Prostate gland (tissue), 2 donors: Measurements from ENCODE around the gene CACNA1A. TPM values are rescaled to one million over a fixed set of nuclear protein-coding genes. Genes with fewer than 3 reads are reported as not detected.

Experiments used
- DNase-seq: peaks from one replicate; pipeline ENCODE4 v3.0.0-alpha.2; 2019; ENCODE audit warnings: low spot score
- H3K27ac ChIP-seq, 2 donors: fragments of 200-600 bp; sonication (generic); 2 replicates each; pipeline ENCODE4 v1.5.1; 2017 to 2019
- H3K27me3 ChIP-seq: fragments of 200-600 bp; sonication (generic); replicated peaks from 2 replicates; pipeline ENCODE4 v1.5.1; 2019; ENCODE audit not compliant: insufficient read depth
- H3K36me3 ChIP-seq, 2 donors: fragments of 200-600 bp; sonication (generic); 1 replicate in 1 of 2; 2 replicates in 1 of 2; pipeline versions ENCODE4 v1.5.1 to v1.8.1; 2017 to 2019
- H3K4me1 ChIP-seq: fragments of 200-600 bp; sonication (generic); replicated peaks from 2 replicates; pipeline ENCODE4 v1.5.1; 2019
- H3K4me3 ChIP-seq, 2 donors: fragments of 200-600 bp; sonication (generic); 2 replicates each; pipeline ENCODE4 v1.5.1; 2017 to 2019
- H3K9me3 ChIP-seq: fragments of 200-600 bp; sonication (generic); 2 replicates; pipeline ENCODE4 v1.5.1; 2017
- CTCF ChIP-seq, 4 experiments: fragments of 200-600 bp in 2 of 4; fragments of 450-650 bp in 2 of 4; sonication (generic) in 2 of 4; IDR thresholded peaks; 1 replicate in 3 of 4; 2 replicates in 1 of 4; pipeline ENCODE4 v1.5.1; 2016 to 2019; ENCODE audit warnings: antibody characterized with exemption in 4 of 4, mild to moderate bottlenecking in 2 of 4, moderate library complexity in 2 of 4
- POLR2A ChIP-seq: fragments of 450-650 bp; IDR thresholded peaks from one replicate; pipeline ENCODE4 v1.6.1; 2016; ENCODE audit warnings: antibody characterized with exemption, mild to moderate bottlenecking
- POLR2AphosphoS5 ChIP-seq: sonication (generic); formaldehyde crosslinking; IDR thresholded peaks from one replicate; pipeline ENCODE4 v1.6.1; 2017; ENCODE audit warnings: antibody characterized with exemption
- WGBS: methylation state at CpG from one replicate; pipeline ENCODE4 v1.1.5; 2018; 5-methylcytosine and 5-hydroxymethylcytosine counted together
- intact Hi-C: fragments of 100-400 bp; cut with DNase I; formaldehyde crosslinking; loops from one replicate; pipeline ENCODE4 v1.14.2; 2022
- total RNA-seq, 2 donors: library from RNA; depleted of rRNA; stranded (reverse); fragments of >200 nt; gene quantifications; one replicate each; pipeline ENCODE4 v1.1.0, GENCODE V29; 2016

The CACNA1A gene
- total RNA-seq, 2 donors from 2014 or later = 0.46 to 12.4 TPM

GRCh38 chr19:13373599-13373998, 132.7 kb downstream of the CACNA1A start:
- Histone ChIP-seq H3K27me3 (no peaks in the 10 kb centered on the region), H3K4me1 (no peaks in the 10 kb centered on the region), H3K9me3 (no peaks in the 10 kb centered on the region), H3K27ac (no peak overlapping the region), H3K36me3 (no peaks in the 10 kb centered on the region), H3K4me3 (no peak overlapping the region)
- TF ChIP-seq POLR2AphosphoS5 (no peak), CTCF (IDR thresholded peaks at IDR 0.05) (no peak), POLR2A (no peak)
- intact Hi-C loops = no loop called here
- 80% methylated on average over 3 of the region's 3 CpGs for WGBS
- no peak for DNase-seq

- WGBS = 84% methylated on average over 5 of the region's 5 CpGs
- no peak overlapping the region for H3K4me3 ChIP-seq
- H3K4me1 ChIP-seq = no peaks in the 10 kb centered on the region
- H3K27me3 ChIP-seq = no peaks in the 10 kb centered on the region
- no peak overlapping the region for H3K27ac ChIP-seq
- no peak for TF ChIP-seq POLR2A
- no peak for TF ChIP-seq POLR2AphosphoS5
- no peak for TF ChIP-seq CTCF (IDR thresholded peaks at IDR 0.05)
- H3K9me3 ChIP-seq = no peaks in the 10 kb centered on the region
- intact Hi-C loops = no loop called here
- DNase-seq = no peak
- no peaks in the 10 kb centered on the region for H3K36me3 ChIP-seq
Observed at GRCh38 chr19:13370948-13371347, 135.3 kb downstream of the CACNA1A start.

- H3K9me3 ChIP-seq = no peaks in the 10 kb centered on the region
- WGBS = 93% methylated on average over 13 of the region's 13 CpGs
Observed at GRCh38 chr19:13366529-13367143, 139.6 kb downstream of the CACNA1A start.

GRCh38 chr19:13363954-13364353, 142.3 kb downstream of the CACNA1A start:
- Histone ChIP-seq H3K27me3 (peaks cover 2% of the 10 kb centered on the region), H3K27ac (no peak overlapping the region), H3K36me3 (no peaks in the 10 kb centered on the region), H3K4me3 (no peak overlapping the region), H3K4me1 (no peaks in the 10 kb centered on the region), H3K9me3 (no peaks in the 10 kb centered on the region)
- intact Hi-C loops = no loop called here
- 70% methylated on average over 5 of the region's 5 CpGs for WGBS
- no peak for TF ChIP-seq POLR2A
- no peak for TF ChIP-seq POLR2AphosphoS5
- TF ChIP-seq CTCF (IDR thresholded peaks at IDR 0.05) = no peak
- DNase-seq = no peak

More at GRCh38 chr19:13366529-13367143, 139.6 kb downstream of the CACNA1A start:
- intact Hi-C loops = no loop called here
- Histone ChIP-seq H3K27ac (no peak overlapping the region), H3K4me3 (no peak overlapping the region), H3K4me1 (no peaks in the 10 kb centered on the region), H3K36me3 (no peaks in the 10 kb centered on the region), H3K27me3 (peaks cover 2% of the 10 kb centered on the region)
- TF ChIP-seq CTCF (IDR thresholded peaks at IDR 0.05) = no peak
- TF ChIP-seq POLR2AphosphoS5 = no peak
- no peak for TF ChIP-seq POLR2A
- DNase-seq = no peak

GRCh38 chr19:13363245-13363644, 143.0 kb downstream of the CACNA1A start:
- DNase-seq = no peak
- WGBS = 31% methylated on average over 7 of the region's 7 CpGs
- intact Hi-C loops = no loop called here

More at GRCh38 chr19:13363245-13363644, 143.0 kb downstream of the CACNA1A start:
- H3K36me3 ChIP-seq = no peaks in the 10 kb centered on the region
- peaks cover 2% of the 10 kb centered on the region for H3K27me3 ChIP-seq
- H3K4me3 ChIP-seq = no peak overlapping the region
- no peaks in the 10 kb centered on the region for H3K4me1 ChIP-seq
- no peaks in the 10 kb centered on the region for H3K9me3 ChIP-seq
- H3K27ac ChIP-seq = no peak overlapping the region
- no peak for TF ChIP-seq CTCF (IDR thresholded peaks at IDR 0.05)
- no peak for TF ChIP-seq POLR2A
- no peak for TF ChIP-seq POLR2AphosphoS5
